ENCODE measurements around the gene AGPAT4. TPM values are rescaled to one million over a fixed set of nuclear protein-coding genes. Genes with fewer than 3 reads are reported as not detected.

The AGPAT4 gene
- total and polyA plus RNA-seq, 2 experiments from 2014 or later = 10.6 to 11.8 TPM

DNA sequence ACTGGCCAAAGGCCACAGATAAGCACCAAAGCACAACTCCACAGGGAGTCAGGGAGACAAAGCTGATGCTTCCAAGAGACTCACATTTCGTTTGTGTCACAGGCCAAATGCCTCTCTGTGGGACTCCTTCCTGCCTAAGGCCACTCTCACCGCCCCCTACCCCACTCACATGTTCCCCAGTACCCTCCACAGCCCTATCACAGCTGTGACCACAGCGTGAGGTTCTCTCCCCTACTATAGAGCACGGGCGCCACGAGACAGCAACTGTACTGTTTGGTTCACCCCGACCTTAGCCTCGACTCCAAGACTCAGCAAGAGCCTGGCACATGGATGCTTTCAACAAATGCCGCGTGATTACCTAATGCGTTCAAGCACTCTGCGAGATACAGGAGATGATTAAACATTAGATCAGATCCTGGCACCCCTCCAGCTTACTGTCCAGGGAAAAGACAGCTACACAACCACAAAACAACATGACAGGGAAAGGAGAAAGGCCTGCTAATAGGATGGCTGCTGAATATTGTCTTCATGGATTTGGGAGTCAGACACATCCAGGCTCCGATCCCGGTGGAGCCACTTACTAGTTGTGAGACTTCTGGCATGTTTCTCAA, 105.5 kb downstream of the AGPAT4 start:
- no peak for TF ChIP-seq EZH2 (IDR thresholded peaks at IDR 0.05; ENCODE audit: borderline replicate concordance)
- H3K4me1 ChIP-seq (ENCODE audit: insufficient read depth) = no peaks in the 10 kb centered on the region
- H4K20me1 ChIP-seq (ENCODE audit: insufficient read depth, poor library complexity, severe bottlenecking) = no peaks in the 10 kb centered on the region
- no peaks in the 10 kb centered on the region for H3K9me2 ChIP-seq (replicated peaks; ENCODE audit: insufficient read depth)
- peak overlapping the region; percentile 62 for H3K27ac ChIP-seq
- no peaks in the 10 kb centered on the region for H3K36me3 ChIP-seq (replicated peaks; ENCODE audit: insufficient read depth, low read depth)
- H3K79me2 ChIP-seq = no peaks in the 10 kb centered on the region
- no peak overlapping the region for H3K4me2 ChIP-seq
- no peaks in the 10 kb centered on the region for H3K9me3 ChIP-seq (ENCODE audit: low read depth)
- no peak overlapping the region for H2AFZ ChIP-seq
- DNase-seq (ENCODE audit: low spot score) = peak; percentile 61
- no peak overlapping the region for H3K4me3 ChIP-seq
- H3K27me3 ChIP-seq = no peaks in the 10 kb centered on the region
- 74% methylated on average over 14 of the region's 14 CpGs for WGBS (ENCODE audit: low lambda C conversion rate, missing lambda C conversion rate)

DNA sequence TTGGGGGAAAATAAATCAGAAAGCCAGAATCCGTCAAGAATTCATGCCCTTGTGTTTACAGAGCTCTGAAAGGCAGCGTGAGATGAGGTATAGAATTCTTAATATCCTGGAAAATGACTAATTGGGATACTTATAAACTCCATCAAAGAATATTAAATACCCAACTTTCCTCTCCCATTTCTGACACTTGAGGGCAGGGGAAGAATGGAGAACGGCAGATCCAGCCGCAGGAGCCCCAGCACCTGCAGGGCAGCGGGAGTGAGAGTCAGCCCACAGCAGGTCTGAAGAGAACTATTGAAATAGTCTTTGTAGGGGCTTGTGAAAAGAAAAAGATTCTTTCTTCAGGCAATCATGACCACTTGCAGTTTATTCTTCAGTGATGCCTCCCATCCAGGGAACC, 107.2 kb downstream of the AGPAT4 start:
- no peak for DNase-seq (ENCODE audit: low spot score)
- no peak overlapping the region for H2AFZ ChIP-seq
- H3K27ac ChIP-seq = no peak overlapping the region
- no peaks in the 10 kb centered on the region for H3K79me2 ChIP-seq
- H3K9me2 ChIP-seq (replicated peaks; ENCODE audit: insufficient read depth) = no peaks in the 10 kb centered on the region
- 93% methylated on average over 5 of the region's 5 CpGs for WGBS (ENCODE audit: low lambda C conversion rate, missing lambda C conversion rate)
- H4K20me1 ChIP-seq (ENCODE audit: insufficient read depth, poor library complexity, severe bottlenecking) = no peaks in the 10 kb centered on the region
- H3K4me1 ChIP-seq (ENCODE audit: insufficient read depth) = no peaks in the 10 kb centered on the region
- H3K9me3 ChIP-seq (ENCODE audit: low read depth) = no peaks in the 10 kb centered on the region
- H3K4me2 ChIP-seq = no peak overlapping the region
- no peak overlapping the region for H3K4me3 ChIP-seq
- TF ChIP-seq, protein P1, sequence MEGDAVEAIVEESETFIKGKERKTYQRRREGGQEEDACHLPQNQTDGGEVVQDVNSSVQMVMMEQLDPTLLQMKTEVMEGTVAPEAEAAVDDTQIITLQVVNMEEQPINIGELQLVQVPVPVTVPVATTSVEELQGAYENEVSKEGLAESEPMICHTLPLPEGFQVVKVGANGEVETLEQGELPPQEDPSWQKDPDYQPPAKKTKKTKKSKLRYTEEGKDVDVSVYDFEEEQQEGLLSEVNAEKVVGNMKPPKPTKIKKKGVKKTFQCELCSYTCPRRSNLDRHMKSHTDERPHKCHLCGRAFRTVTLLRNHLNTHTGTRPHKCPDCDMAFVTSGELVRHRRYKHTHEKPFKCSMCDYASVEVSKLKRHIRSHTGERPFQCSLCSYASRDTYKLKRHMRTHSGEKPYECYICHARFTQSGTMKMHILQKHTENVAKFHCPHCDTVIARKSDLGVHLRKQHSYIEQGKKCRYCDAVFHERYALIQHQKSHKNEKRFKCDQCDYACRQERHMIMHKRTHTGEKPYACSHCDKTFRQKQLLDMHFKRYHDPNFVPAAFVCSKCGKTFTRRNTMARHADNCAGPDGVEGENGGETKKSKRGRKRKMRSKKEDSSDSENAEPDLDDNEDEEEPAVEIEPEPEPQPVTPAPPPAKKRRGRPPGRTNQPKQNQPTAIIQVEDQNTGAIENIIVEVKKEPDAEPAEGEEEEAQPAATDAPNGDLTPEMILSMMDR (IDR thresholded peaks at IDR 0.05; ENCODE audit: poor library complexity) = no peak
- TF ChIP-seq EZH2 (IDR thresholded peaks at IDR 0.05; ENCODE audit: borderline replicate concordance) = no peak
- no peak for TF ChIP-seq EZH2phosphoT487 (IDR thresholded peaks at IDR 0.05; ENCODE audit: low read depth, severe bottlenecking, unreplicated experiment)
- H3K27me3 ChIP-seq = no peaks in the 10 kb centered on the region
- no peaks in the 10 kb centered on the region for H3K36me3 ChIP-seq (replicated peaks; ENCODE audit: insufficient read depth, low read depth)

DNA sequence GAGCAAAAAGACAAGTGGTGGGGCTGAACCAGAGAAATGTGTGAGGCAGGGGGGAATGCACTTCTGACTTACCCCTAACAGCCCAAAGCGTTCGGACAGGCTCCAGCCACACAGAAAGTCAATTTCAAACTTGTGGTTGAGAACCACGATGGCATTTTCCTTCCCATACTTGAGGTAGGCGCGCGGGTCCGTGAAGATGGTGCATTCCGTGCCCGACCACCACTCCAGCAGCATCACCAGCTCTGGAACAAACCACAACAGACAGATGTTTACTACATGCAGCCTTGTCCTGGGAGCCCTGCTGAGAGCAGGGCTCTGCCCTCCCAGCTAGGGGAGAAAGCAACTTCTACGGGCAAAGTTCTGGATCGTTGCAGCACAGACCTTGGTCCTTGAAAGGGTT, 107.7 kb downstream of the AGPAT4 start:
- H3K27ac ChIP-seq = no peak overlapping the region
- no peaks in the 10 kb centered on the region for H3K9me2 ChIP-seq (replicated peaks; ENCODE audit: insufficient read depth)
- no peak overlapping the region for H2AFZ ChIP-seq
- no peaks in the 10 kb centered on the region for H4K20me1 ChIP-seq (ENCODE audit: insufficient read depth, poor library complexity, severe bottlenecking)
- WGBS (ENCODE audit: low lambda C conversion rate, missing lambda C conversion rate) = 94% methylated on average over 11 of the region's 11 CpGs
- H3K36me3 ChIP-seq (replicated peaks; ENCODE audit: insufficient read depth, low read depth) = no peaks in the 10 kb centered on the region
- no peak overlapping the region for H3K4me3 ChIP-seq
- no peaks in the 10 kb centered on the region for H3K4me1 ChIP-seq (ENCODE audit: insufficient read depth)
- no peak for DNase-seq (ENCODE audit: low spot score)
- TF ChIP-seq, protein P1 (IDR thresholded peaks at IDR 0.05; ENCODE audit: poor library complexity) = no peak
- TF ChIP-seq EZH2phosphoT487 (IDR thresholded peaks at IDR 0.05; ENCODE audit: low read depth, severe bottlenecking, unreplicated experiment) = no peak
- TF ChIP-seq EZH2 (IDR thresholded peaks at IDR 0.05; ENCODE audit: borderline replicate concordance) = no peak
- no peak overlapping the region for H3K4me2 ChIP-seq
- H3K9me3 ChIP-seq (ENCODE audit: low read depth) = no peaks in the 10 kb centered on the region
- no peaks in the 10 kb centered on the region for H3K27me3 ChIP-seq
- H3K79me2 ChIP-seq = no peaks in the 10 kb centered on the region

DNA sequence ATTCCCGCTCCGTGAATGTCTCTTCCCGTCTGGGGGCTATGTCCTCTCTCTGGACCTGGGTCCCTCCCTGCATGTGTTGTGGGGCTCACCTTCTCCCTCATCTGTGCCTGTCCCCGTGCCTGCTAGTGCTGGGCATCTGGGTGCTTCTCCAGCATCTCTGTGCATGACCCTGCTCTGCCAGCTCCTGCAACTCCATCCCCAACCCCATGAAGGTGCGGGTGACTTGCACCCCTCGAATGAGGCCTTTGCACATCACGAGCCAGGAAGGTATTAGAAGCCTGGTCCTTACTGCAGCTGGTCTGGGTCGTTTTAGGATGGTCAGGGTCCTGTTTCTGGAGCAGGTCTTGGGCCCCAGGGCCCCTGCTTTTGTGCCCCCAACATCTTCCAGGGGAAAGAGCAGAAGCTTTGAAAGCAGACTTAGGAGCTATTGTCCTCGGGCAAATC, 109.7 kb downstream of the AGPAT4 start:
- no peak for DNase-seq (ENCODE audit: low spot score)
- Histone ChIP-seq H3K36me3 (replicated peaks; ENCODE audit: insufficient read depth, low read depth) (no peaks in the 10 kb centered on the region), H3K4me2 (no peak overlapping the region), H4K20me1 (ENCODE audit: insufficient read depth, poor library complexity, severe bottlenecking) (no peaks in the 10 kb centered on the region), H3K79me2 (no peaks in the 10 kb centered on the region), H3K27me3 (no peaks in the 10 kb centered on the region), H3K9me2 (replicated peaks; ENCODE audit: insufficient read depth) (no peaks in the 10 kb centered on the region), H3K9me3 (ENCODE audit: low read depth) (no peaks in the 10 kb centered on the region), H2AFZ (no peak overlapping the region), H3K27ac (no peak overlapping the region), H3K4me3 (no peak overlapping the region), H3K4me1 (ENCODE audit: insufficient read depth) (no peaks in the 10 kb centered on the region)
- TF ChIP-seq EZH2 (IDR thresholded peaks at IDR 0.05; ENCODE audit: borderline replicate concordance) (no peak), EZH2phosphoT487 (IDR thresholded peaks at IDR 0.05; ENCODE audit: low read depth, severe bottlenecking, unreplicated experiment) (no peak)
- TF ChIP-seq, protein P1 (IDR thresholded peaks at IDR 0.05; ENCODE audit: poor library complexity) = no peak
- WGBS (ENCODE audit: low lambda C conversion rate, missing lambda C conversion rate) = 97% methylated on average over 9 of the region's 9 CpGs

Data from hepatocyte (in vitro differentiated cells).